NCI-H345 (cell line): ENCODE measurements around the gene UBE2O.
A peak's percentile ranks its signal among the peaks of the same experiment; 100 is the strongest.

Experiments used
- DNase-seq: peaks from one replicate; lab custom pipeline; 2025; lab: John Stamatoyannopoulos, UW

Gene UBE2O

GRCh38 chr17:76452660-76453430, at the start of gene UBE2O:
Gene UBE2O, minus strand, starts transcription at chr17:76453152. Its CDS starts 11 bp downstream, at chr17:76453141.
- peak; percentile 94 for DNase-seq

GRCh38 chr17:76501827-76502307, 48.9 kb upstream of the UBE2O start:
- no peak for DNase-seq

GRCh38 chr17:76501018-76501826, 48.3 kb upstream of the UBE2O start, which contains the start of gene RHBDF2:
Gene RHBDF2, minus strand, starts transcription at chr17:76501423. Its CDS starts 19,899 bp downstream, at chr17:76481524.
- peak; percentile 89 for DNase-seq

DNA sequence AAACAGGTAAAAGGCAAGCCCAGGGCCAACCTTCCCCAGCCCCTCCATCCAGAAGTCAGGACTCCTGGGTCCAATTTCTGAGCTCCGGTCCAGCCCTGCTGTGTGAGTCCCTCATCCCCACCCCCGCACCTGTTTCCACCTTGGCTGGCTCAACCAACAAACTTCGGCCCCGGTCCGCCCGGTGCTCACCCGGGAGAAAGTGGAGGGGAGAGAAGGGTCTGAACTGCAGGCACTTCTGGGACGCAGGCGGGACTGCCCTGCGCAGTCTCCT, 47.7 kb upstream of the UBE2O start:
- DNase-seq = no peak

GRCh38 chr17:76500074-76500746, 47.3 kb upstream of the UBE2O start:
- DNase-seq = no peak

DNA sequence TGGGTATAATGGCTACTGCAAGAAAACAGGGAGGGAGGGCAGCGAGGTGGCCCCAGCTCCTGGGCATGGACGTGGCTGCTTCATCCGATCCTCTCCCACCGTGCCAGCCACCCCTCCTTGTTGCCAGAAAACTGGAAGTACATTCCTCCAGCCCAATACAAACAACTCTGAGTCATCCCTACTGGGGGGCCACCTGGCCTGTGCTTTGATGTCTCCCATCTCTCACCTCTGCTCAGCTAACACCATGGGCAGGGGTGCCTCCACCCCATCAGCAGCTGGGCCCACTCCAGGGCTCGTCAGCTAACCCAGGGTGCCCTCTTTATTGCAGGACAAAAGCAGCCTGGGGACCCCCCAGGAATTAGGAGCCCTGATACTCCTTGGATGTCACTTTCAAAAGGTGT, 46.3 kb upstream of the UBE2O start:
- DNase-seq = no peak

DNA sequence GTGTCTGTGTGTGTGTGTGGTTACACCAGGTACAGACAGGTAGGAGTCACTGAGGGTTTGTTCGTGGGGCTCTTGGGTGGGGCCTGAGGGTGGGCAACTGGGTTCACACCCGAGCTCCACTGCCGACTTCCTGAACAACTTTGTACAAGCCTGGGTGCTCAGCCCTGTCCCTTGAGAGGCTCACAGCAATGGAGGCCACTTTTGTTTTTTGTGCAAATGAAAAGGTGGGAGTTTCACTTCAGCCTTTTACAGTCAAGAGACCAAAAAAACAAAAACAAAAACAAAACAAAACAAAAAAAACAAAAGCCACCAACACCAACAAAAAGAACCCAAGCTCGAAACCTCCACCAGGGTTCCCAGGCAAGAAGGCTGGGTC, 45.9 kb upstream of the UBE2O start:
- DNase-seq = no peak

- no peak for DNase-seq
Measured at GRCh38 chr17:76497979-76498875, 45.3 kb upstream of the UBE2O start.

GRCh38 chr17:76497699-76497978, 44.7 kb upstream of the UBE2O start:
- no peak for DNase-seq

DNA sequence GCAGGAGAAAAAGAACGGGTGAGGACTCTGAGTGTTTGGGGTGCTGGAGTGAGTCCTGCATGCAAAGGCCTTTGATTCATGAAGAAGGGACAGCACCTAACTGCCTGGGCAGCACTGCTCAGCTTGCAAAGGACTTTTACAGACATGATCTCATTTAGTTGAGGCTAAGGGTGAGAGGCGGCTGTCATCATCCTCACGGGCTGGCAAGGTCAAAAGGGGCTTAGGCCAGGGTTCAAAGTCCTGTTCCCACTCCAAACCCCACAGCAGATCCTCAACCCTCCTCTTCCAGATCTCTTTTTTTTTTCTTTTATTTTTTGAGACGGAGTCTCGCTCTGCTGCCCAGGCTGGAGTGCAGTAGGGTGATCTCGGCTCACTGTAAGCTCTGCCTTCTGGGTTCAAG, 43.5 kb upstream of the UBE2O start:
- no peak for DNase-seq

GRCh38 chr17:76495663-76496400, 42.9 kb upstream of the UBE2O start:
- no peak for DNase-seq

DNA sequence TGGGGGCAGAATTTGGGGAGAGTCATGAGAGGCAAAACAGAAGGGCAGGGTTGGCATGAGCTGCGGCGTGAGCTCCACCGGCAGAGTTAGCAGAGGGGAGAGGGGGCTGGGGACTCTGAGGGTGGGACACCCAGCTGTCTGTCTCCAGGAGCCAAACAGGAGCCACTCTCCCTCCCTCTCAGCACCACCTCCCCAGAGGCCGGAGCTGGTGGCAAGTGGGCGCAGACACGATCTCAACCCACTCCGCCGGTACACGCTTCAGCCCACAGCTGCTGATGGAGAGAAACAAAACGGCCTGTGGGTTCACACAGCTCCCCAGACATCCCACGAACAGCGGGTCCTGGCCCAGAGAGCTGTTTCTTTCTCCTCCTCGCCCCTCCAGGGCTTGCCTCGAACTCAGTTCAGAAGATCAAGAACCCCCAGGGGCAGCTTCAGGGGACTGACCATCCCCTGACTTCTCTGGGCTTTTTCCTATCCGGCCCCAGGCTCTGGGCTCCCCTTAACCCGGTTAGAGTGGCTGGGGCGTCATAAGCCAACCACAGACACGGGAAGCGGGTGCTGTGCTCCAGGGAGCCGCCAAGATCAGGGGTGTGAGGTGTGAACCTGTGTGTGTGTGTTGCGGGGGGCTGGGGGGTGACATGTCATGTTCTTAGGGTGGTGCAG, 40.7 kb upstream of the UBE2O start:
- no peak for DNase-seq

GRCh38 chr17:76492989-76493501, 40.1 kb upstream of the UBE2O start:
- no peak for DNase-seq

DNA sequence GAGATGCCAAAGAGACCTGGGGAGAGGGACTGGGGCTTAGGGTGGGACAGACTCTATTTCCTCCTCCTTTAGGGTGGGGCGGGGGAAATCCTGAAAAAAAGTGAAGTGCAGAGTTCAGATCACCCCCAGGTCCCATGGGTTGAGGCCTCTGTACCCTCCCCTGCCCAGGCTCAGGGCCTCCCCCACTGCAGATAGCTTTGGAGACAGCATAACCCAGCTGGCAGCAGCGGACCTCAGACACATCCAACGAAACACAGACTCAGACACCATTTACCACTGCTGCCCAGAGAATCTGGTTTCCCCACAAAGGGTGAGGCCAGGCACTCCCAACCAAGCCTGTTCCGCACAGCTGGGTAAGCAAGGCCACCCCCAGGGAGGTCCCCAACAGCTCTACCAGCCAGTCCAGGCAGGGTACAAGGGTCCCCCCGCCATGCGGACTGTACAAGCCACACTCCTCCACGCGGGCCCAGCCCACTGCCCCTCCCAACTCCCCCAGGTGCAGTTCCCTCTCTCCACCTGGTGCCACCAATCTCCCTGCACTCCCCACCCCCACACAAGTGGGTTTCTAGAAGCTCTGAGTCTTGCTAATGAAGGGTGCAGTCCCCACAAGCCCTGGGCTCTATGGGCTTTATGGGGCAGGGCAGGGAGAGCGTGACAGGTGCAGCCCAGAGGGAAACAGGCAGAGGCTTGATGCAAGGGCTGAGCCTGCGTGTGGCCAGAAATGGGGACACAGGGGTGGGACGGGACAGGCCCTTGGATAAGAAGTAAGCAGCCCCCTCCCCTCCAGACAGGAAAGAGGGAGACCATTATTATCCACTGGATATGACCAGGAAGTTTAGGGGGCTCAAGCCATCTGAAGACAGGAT, 39.4 kb upstream of the UBE2O start:
- DNase-seq = no peak

DNA sequence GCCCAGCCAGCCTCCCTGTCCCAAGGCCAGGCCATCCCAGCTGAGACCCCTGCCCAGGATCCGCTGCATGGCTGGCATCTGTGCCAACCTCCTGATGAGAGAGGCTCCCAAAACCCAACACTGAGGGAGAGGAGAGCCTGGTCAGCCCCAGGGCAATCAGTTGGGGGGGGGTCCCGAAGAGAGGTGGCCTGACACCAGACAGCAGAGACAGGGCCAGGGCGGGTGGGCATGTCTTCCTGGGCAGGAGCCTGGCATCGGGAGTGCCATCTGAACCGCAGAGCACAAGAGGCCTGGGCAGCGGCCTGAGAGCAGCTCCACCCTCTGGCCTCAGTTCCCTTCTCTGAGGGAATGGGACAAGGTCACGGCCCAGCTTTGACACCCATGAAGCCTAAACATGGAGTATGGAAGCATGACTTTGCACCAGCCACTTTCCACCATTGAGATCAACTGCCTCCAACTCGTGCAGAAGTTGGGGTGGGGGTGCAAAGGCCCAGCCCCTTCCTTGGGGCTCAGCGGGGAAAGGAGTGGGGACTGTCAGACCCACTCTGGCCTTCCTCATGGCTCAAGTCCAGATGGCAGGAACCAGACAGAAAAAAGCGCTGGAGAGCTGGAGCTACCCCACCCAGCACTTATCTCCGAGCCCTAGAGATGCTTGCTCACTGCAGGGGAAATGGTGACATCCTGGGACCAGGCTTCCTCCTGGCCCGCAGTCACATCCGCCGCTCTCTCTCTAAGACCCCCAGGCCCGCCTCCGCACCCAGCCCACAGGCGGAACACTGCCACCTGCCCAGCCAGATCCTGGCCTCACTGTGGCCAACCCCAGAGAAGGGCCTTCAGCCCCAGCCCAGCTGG, 38.5 kb upstream of the UBE2O start:
- DNase-seq = no peak

- no peak for DNase-seq
Measured at GRCh38 chr17:76490112-76490710, 37.3 kb upstream of the UBE2O start.

DNA sequence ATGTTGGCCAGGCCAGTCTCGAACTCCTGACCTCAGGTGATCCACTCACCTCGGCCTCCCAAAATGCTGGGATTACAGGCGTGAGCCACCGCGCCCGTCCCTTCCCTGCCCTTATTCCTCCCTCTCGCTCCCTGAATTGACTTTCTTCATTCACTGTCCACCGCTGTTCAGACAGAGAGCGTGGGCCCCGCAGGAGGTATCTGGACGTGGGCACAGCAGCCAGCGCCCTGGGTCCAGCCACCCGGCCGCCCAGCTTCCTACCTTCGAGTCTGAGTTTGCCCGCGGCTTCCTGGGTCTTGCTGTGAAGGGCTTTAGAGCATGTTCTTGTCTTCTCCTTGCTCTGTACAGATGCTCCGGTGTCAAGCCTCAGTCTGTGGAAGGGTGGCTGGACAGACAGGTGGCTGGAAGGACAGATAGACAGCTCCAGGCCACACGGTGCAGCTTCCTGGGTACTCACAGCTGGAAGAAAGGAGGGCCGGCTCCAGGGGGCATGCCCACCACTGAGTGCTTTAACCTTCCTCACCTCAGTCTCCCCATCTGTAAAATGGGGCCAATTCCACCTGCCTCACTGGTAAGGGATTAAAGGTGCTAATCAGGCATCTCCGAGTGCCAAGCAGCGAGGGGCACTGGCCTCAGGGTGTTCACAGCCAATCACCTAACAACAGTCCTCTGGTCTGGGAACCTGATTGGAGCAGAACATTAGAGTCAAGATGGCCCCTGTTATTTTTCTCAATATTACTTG, 34.7 kb upstream of the UBE2O start:
- no peak for DNase-seq
